ENCODE measurements around the gene SMARCC1.
"Not testable (repeated sequence)": the region's sequence is repeated elsewhere in the genome, so short reads cannot be mapped to it uniquely, and the experiment has no call there.

The SMARCC1 gene

DNA sequence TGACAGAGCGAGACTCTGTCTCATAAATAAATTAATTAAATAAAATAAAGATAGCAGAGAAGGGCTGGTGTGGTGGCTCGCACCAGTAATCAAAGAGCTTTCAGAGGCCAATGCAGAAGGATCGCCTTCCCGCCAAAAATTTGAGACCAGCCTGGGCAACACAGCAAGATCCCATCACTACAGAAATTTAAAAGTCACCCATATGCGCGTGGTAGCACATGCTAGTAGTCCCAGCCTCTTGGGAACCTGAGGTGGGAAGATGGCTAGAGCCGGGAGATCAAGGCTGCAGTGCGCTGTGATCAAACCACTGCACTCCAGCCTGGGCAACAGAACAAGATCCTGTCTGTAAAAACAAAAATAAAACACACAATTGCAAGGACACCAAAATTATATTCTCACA, 9.6 kb downstream of the SMARCC1 start:
- DNase-seq = no peak

DNA sequence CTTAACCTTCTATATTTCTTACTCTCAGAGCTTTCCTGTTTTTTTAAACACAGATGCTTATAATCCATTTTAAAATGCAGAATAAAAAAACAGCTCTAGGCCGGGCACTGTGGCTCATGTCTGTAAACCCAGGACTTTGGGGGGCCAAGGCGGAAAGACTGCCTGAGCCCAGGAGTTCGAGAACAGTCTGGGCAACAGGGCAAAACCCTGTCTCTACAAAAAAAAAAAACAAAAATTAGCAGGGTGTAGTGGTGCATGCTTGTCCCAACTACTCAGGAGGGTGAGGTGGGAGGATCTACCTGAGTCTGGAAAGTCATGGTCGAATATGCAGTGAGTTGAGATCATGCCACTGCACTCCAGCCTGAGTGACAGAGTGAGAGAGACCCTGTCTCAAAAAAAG, 15.5 kb downstream of the SMARCC1 start:
- DNase-seq = no peak

DNA sequence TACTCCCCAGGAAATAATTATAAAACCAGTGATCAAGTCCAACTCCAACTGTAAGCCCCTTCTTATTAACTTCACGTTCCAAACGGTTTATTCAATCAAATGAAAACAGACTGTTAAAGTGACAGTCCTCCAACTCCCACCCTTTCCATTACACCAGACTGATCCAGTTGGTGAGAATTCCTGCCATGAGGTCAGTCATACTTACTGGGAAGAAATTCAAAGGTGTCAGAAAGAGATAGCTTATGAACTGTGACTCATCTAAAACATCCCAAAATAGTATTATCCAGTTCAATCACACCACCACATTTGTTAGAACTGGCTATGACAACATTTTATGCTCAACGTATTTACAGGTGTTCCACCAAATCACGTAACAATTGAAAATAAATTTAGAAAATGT, 19.5 kb downstream of the SMARCC1 start:
- DNase-seq = no peak

GRCh38 chr3:47761046-47761445, 20.6 kb downstream of the SMARCC1 start:
- no peak for DNase-seq

GRCh38 chr3:47760207-47760606, 21.5 kb downstream of the SMARCC1 start:
- DNase-seq = not testable (repeated sequence)

GRCh38 chr3:47758261-47759025, 23.2 kb downstream of the SMARCC1 start:
- DNase-seq = no peak

DNA sequence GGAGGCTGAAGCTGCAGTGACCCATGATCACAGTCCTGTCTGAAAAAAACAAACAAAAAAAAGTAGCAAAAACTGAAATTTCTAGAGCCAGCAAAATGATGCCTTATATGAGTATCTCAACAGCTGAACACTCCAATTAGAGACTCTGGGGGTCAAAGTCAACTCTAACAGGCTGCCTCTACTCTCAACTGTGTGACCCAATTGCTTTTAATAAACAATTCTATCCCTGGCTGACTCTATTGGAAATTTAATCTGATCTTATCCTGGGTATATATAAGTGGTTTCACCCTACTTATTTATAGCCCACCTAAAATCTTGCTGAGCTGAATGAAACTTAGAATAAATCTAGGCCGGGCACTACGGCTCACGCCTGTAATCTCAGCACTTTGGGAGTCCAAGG, 29.0 kb downstream of the SMARCC1 start:
- DNase-seq = no peak

DNA sequence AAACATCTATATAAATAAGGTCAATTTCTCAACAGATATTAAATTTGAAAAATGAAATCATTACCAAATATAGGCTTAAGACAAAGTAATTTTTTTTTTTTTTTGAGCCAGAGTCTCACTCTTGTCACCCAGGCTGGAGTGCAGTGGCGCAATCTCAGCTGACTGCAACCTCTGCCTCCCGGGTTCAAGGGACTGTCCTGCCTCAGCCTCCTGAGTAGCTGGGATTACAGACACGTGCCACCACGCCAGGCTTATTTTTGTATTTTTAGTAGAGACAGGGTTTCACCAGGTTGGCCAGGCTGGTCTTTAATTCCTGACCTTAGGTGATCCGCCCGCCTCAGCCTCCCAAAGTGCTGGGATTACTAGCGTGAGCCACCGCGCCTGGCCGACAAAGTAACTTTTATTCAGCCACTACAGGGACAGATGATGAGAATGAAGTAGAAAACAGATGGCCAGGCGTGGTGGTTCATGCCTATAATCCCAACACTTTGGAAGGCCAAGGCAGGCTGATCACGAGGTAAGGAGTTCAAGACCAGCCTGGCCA, 30.8 kb downstream of the SMARCC1 start:
- not testable (repeated sequence) for DNase-seq

DNA sequence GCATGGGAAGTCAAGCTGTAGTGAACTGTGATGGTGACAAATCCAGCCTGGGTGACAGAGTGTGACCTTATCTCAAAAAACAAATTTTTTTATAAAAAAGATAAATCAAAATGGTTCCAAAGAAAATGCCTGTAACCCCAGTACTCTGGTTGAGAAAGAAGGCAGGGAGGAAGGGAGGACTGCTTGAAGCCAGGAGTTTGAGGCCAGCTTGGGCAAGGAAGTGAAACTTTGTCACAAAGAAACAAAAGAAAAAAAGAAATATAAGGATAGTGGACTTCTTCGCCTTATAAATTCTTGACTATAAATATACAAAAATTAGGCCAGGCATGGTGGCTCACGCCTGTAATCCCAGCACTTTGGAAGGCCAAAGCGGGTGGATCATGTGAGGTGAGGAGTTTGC, 34.1 kb downstream of the SMARCC1 start:
- DNase-seq = no peak

DNA sequence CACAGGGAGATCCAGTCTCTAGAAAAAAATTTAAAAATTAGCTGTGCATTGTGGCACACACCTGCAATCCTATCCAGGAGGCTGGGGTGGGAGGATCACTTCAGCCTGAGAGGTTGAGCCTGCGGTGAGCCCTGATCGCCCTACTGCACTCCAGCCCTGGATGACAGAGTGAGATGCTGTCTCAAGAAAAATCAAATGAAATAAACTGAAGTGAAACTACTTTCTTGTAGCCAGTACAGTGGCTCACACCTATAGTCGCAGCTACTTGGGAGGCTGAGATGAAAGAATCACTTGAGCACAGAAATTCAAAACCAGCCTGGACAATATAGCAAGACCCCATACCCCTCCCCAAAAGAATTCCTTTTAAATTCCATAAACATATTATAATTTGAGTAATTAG, 35.4 kb downstream of the SMARCC1 start:
- DNase-seq = no peak

DNA sequence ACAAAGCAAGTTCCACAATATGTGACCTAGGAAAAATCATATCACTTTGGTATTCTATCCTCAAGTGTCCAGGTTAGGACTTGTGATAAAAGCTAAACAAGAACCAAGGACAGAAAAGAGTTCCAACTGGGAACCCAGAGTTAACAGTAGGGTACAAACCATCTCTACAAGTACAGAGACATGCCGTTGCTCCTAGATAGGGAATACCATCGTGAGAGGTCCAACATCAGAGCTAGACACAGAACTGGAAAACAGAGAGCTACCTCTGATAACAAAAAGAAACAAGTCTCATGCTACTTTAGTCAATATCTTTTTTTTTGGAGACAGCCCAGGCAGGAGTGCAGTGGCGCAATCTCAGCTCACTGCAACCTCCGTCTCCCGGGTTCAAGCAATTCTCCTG, 37.8 kb downstream of the SMARCC1 start:
- no peak for DNase-seq

DNA sequence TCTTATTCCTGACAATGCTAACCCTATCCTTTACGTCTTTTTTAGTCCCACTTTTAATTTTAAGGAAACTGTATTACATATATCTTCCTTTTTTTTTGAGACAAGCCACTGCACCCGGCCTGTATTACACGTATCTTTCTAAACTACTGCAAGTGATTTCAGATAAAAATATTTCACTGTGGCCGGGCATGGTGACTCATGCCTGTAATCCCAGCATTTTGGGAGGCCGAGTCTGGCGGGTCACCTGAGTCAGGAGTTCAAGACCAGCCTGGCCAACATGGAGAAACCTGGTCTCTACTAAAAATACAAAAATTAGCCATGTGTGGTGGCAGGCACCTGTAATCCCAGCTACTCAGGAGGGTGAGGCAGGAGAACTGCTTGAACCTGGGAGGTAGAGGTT, 38.3 kb downstream of the SMARCC1 start:
- DNase-seq = not testable (repeated sequence)

GRCh38 chr3:47741925-47742324, 39.8 kb downstream of the SMARCC1 start:
- DNase-seq = no peak

DNA sequence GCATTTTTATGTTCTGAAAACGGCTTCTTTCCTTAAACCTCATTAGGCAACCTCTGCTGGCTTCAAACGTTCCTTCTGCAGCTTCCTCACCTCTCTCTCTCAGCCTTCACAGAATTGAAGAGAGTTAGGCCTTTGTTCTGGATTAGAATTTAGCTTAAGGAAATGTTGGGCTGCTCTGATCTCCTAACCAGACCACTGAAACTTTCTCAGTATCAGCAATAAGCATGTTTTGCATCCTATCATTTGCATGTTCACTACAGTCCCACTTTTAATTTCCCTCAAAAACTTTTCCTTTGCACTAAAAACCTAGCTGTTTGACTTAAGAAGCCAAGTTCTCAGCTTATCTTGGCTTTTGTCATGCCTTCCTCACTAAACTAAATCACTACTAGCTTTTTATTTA, 49.5 kb downstream of the SMARCC1 start:
- no peak for DNase-seq

GRCh38 chr3:47731061-47731460, 50.6 kb downstream of the SMARCC1 start:
- DNase-seq = no peak

DNA sequence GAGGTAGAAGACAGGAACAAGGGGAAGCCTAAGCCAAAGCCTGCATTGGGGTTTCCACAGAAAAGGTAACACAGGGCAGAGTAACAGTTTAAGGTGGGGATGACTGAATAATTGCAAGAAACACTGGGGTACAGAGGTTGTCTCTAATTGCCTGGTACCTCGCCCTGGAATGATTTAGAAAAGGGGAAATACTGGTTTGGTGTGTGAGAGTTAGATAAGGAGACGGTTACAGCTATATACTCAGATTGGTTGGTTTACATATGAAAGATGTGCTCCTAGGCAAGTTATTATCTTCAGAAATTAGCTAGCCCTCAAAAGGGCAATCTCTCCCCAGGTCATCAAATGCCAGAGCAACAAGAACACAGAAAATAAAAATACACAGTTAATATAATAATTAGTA, 58.8 kb downstream of the SMARCC1 start:
- DNase-seq = no peak

- DNase-seq = not testable (repeated sequence)
Measured at GRCh38 chr3:47717448-47717847, 64.2 kb downstream of the SMARCC1 start.

DNA sequence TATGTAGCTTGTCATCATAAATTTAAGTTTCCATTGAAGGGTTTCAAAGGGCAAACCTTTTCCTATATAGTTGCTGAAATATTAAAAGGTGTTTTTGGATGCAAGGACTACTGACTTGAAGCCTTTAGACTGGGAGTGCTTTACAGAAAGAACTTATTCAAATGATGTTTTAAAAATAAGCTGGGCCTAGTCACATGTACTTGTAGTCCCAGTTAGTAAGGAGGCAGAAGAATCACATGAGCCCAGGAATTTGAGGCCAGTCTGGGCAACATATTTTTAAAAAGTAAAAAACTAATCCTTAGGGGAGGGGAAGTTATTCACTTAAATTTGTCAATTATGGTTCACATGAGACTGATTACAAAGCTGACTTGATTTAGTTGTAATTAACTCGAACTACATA, 65.0 kb downstream of the SMARCC1 start:
- DNase-seq = no peak

DNA sequence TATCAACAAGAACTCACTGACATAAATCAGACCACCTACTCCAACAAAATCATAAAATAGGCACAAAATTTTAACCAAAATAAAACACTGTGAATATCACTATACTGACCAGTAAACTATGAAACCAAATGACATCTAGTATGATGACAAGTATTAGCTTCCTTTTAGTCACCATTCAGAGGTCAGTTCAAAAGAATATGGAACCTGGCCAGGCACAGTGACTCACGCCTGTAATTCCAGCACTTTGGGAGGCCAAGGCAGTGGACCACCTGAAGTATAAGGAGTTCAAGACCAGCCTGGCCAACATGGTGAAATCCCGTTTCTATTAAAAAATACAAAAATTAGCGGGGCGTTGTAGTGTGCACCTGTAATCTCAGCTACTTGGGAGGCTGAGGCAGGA, 65.8 kb downstream of the SMARCC1 start:
- DNase-seq = no peak

DNA sequence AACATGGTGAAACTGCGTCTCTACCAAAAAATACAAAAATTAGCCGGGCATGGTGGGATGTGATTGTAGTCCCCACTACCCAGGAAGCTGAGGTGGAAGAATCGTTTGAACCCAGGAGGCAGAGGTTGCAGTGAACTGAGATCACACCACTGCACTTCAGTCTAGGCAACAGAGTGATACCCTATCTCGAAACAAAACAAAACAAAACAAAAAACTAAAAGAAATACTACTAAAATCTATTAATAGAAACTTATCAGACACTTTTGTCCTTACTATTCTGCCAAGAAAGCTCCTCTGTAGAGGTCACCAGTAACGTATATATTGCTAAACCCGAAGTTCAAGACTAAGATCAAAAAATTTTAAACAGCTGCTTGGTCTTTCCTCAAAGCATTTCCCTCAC, 67.1 kb downstream of the SMARCC1 start:
- no peak for DNase-seq

- DNase-seq = no peak
Measured at GRCh38 chr3:47713655-47714054, 68.0 kb downstream of the SMARCC1 start.

DNA sequence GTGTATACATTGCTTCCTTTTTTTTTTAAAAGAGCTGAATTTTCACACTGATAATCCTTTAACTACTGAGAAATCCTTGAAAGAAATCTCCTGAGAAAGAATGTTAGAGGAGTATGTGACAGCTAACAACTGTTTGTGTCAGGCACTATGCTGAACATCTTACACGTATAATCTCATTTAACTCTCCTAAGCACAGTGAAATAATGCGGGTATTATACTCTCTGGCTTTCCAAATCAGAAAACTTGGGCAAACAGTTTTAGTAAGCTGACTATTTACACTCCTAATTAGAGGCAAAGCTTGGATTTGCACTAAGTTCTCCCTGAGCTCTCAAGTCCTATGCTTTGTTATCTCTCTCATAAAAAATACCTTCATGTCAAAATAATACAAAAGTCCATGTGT, 69.3 kb downstream of the SMARCC1 start:
- no peak for DNase-seq

GRCh38 chr3:47711596-47711995, 70.1 kb downstream of the SMARCC1 start:
- no peak for DNase-seq

DNA sequence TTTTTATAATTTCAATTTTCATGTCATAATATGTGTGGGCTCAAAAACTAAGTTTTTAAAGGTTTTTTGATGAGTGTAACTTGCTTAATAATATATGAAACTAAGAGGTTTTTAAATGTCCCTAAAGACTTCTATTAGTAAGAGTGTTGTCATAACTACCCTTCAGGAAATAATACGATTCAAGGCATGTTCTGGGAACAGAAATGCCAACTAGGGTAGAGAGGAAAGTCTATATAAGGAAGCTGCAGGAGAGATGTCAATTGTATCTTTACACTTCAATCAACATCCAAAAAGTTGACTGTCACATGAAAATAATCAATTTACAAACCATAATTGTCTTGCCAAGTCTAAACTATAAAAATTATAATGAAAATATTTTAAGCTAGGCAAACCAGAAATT, 76.3 kb downstream of the SMARCC1 start:
- no peak for DNase-seq
